ENCODE measurements around the gene OBP2A. TPM values are rescaled to one million over a fixed set of nuclear protein-coding genes. Genes with fewer than 3 reads are reported as not detected.
"Not testable (repeated sequence)": the region's sequence is repeated elsewhere in the genome, so short reads cannot be mapped to it uniquely, and the experiment has no call there.

Gene OBP2A
- total RNA-seq, 2 experiments from 2014 or later = not detected

DNA sequence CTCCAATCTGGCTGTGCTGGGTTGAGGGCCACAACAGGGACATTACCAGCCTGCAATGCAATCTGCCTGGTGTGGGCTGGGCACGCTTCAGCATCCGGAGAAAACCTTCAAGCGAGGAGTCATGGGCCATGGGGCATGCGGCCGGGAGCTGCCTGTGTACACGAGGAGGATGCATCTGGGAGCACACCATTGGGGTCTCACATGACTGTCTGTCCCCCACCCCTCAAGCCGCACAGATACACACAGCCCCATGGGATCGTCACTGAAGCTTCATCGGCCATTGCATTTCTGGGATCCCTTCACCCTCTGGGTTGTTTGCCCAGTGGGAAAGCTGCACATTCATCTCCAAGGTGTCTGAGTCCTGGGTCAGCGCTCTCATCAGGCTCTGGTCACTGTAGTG lies 14.8 kb upstream of the OBP2A start:
- POLR2A ChIA-PET = no interaction called here
- no peak overlapping the region for H3K27ac ChIP-seq (ENCODE audit: low read depth, low read length, poor library complexity, severe bottlenecking)
- no peaks in the 10 kb centered on the region for H3K79me2 ChIP-seq (ENCODE audit: insufficient read depth, low read depth, low read length)
- CTCF ChIA-PET (ENCODE audit: unreplicated experiment) = no interaction called here
- no peaks in the 10 kb centered on the region for H3K36me3 ChIP-seq (ENCODE audit: insufficient read depth, low read length)
- no peak overlapping the region for H2AFZ ChIP-seq (ENCODE audit: low read length)
- H3K9me3 ChIP-seq (ENCODE audit: low read length) = no peaks in the 10 kb centered on the region
- no peaks in the 10 kb centered on the region for H4K20me1 ChIP-seq (ENCODE audit: insufficient read depth, low read length)
- no peak overlapping the region for H3K4me2 ChIP-seq (ENCODE audit: low read length)
- no TSS peak for BruUV-seq (replicated peaks)
- H3K4me1 ChIP-seq (ENCODE audit: insufficient read depth, low read length, poor library complexity, severe bottlenecking) = no peaks in the 10 kb centered on the region
- TF ChIP-seq EZH2phosphoT487 (IDR thresholded peaks at IDR 0.05; ENCODE audit: borderline replicate concordance, low read depth, low read length) = no peak
- TF ChIP-seq, protein P1, sequence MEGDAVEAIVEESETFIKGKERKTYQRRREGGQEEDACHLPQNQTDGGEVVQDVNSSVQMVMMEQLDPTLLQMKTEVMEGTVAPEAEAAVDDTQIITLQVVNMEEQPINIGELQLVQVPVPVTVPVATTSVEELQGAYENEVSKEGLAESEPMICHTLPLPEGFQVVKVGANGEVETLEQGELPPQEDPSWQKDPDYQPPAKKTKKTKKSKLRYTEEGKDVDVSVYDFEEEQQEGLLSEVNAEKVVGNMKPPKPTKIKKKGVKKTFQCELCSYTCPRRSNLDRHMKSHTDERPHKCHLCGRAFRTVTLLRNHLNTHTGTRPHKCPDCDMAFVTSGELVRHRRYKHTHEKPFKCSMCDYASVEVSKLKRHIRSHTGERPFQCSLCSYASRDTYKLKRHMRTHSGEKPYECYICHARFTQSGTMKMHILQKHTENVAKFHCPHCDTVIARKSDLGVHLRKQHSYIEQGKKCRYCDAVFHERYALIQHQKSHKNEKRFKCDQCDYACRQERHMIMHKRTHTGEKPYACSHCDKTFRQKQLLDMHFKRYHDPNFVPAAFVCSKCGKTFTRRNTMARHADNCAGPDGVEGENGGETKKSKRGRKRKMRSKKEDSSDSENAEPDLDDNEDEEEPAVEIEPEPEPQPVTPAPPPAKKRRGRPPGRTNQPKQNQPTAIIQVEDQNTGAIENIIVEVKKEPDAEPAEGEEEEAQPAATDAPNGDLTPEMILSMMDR (conservative IDR thresholded peaks at IDR 0.05; ENCODE audit: low read length) = no peak
- no peak for DNase-seq (ENCODE audit: low spot score)
- intact Hi-C loops (cut with micrococcal nuclease; ENCODE audit: unreplicated experiment) = no loop called here
- no peak overlapping the region for H3K4me3 ChIP-seq (ENCODE audit: low read depth, low read length, poor library complexity, severe bottlenecking)
- H3K9me2 ChIP-seq (ENCODE audit: insufficient read depth, low read length) = no peaks in the 10 kb centered on the region

GRCh38 chr9:135533113-135533512 lies 12.8 kb upstream of the OBP2A start:
- CTCF ChIA-PET (ENCODE audit: unreplicated experiment) = no interaction called here

DNA sequence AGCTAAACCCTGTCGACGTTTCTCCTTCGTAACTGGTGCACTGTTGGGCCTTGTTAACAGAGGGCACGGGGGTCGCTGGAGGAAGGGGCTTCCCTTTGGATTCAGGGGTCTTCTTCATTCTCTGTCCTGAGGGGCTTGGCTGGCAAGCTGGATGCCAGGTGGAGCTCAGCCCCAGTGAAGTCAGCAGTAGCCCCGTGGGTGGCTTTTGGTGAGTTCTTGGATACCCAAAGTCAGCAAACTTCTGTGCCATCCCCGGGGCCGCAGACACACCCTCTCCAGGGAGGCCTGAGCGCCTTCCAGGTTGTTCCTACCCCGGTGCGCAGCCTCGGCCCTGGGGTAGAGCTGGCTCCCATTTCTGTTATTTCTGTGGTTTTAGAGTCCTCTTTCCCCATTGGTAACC lies 12.3 kb upstream of the OBP2A start:
- Histone ChIP-seq H3K9me3 (ENCODE audit: low read length) (no peaks in the 10 kb centered on the region), H3K4me1 (ENCODE audit: insufficient read depth, low read length, poor library complexity, severe bottlenecking) (no peaks in the 10 kb centered on the region), H3K36me3 (ENCODE audit: insufficient read depth, low read length) (no peaks in the 10 kb centered on the region), H3K27ac (ENCODE audit: low read depth, low read length, poor library complexity, severe bottlenecking) (no peak overlapping the region), H3K9me2 (ENCODE audit: insufficient read depth, low read length) (no peaks in the 10 kb centered on the region), H4K20me1 (ENCODE audit: insufficient read depth, low read length) (no peaks in the 10 kb centered on the region), H2AFZ (ENCODE audit: low read length) (no peak overlapping the region), H3K4me2 (ENCODE audit: low read length) (no peak overlapping the region), H3K4me3 (ENCODE audit: low read depth, low read length, poor library complexity, severe bottlenecking) (no peak overlapping the region), H3K79me2 (ENCODE audit: insufficient read depth, low read depth, low read length) (no peaks in the 10 kb centered on the region)
- BruUV-seq (replicated peaks) = no TSS peak
- CTCF ChIA-PET (ENCODE audit: unreplicated experiment) = no interaction called here
- POLR2A ChIA-PET = no interaction called here
- no peak for TF ChIP-seq EZH2phosphoT487 (IDR thresholded peaks at IDR 0.05; ENCODE audit: borderline replicate concordance, low read depth, low read length)
- TF ChIP-seq, protein P1 (conservative IDR thresholded peaks at IDR 0.05; ENCODE audit: low read length) = no peak
- intact Hi-C loops (cut with micrococcal nuclease; ENCODE audit: unreplicated experiment) = no loop called here
- no peak for DNase-seq (ENCODE audit: low spot score)

More at GRCh38 chr9:135533113-135533512, 12.8 kb upstream of the OBP2A start:
- no peak overlapping the region for H3K27ac ChIP-seq (ENCODE audit: low read depth, low read length, poor library complexity, severe bottlenecking)
- TF ChIP-seq, protein P1 (conservative IDR thresholded peaks at IDR 0.05; ENCODE audit: low read length) = no peak
- TF ChIP-seq EZH2phosphoT487 (IDR thresholded peaks at IDR 0.05; ENCODE audit: borderline replicate concordance, low read depth, low read length) = no peak
- no peaks in the 10 kb centered on the region for H3K79me2 ChIP-seq (ENCODE audit: insufficient read depth, low read depth, low read length)
- no peaks in the 10 kb centered on the region for H3K9me2 ChIP-seq (ENCODE audit: insufficient read depth, low read length)
- POLR2A ChIA-PET = no interaction called here
- no peaks in the 10 kb centered on the region for H3K36me3 ChIP-seq (ENCODE audit: insufficient read depth, low read length)
- H3K4me1 ChIP-seq (ENCODE audit: insufficient read depth, low read length, poor library complexity, severe bottlenecking) = no peaks in the 10 kb centered on the region
- H4K20me1 ChIP-seq (ENCODE audit: insufficient read depth, low read length) = no peaks in the 10 kb centered on the region
- BruUV-seq (replicated peaks) = no TSS peak
- no peak overlapping the region for H2AFZ ChIP-seq (ENCODE audit: low read length)
- no peak overlapping the region for H3K4me2 ChIP-seq (ENCODE audit: low read length)
- DNase-seq (ENCODE audit: low spot score) = peak; percentile 6
- intact Hi-C loops (cut with micrococcal nuclease; ENCODE audit: unreplicated experiment) = no loop called here
- H3K4me3 ChIP-seq (ENCODE audit: low read depth, low read length, poor library complexity, severe bottlenecking) = no peak overlapping the region
- H3K9me3 ChIP-seq (ENCODE audit: low read length) = no peaks in the 10 kb centered on the region

GRCh38 chr9:135534192-135534711 lies 11.7 kb upstream of the OBP2A start:
- H3K4me3 ChIP-seq (ENCODE audit: low read depth, low read length, poor library complexity, severe bottlenecking); BruUV-seq (replicated peaks); H4K20me1 ChIP-seq (ENCODE audit: insufficient read depth, low read length); H2AFZ ChIP-seq (ENCODE audit: low read length); H3K79me2 ChIP-seq (ENCODE audit: insufficient read depth, low read depth, low read length); POLR2A ChIA-PET; H3K4me1 ChIP-seq (ENCODE audit: insufficient read depth, low read length, poor library complexity, severe bottlenecking); H3K9me2 ChIP-seq (ENCODE audit: insufficient read depth, low read length); DNase-seq (ENCODE audit: low spot score); H3K27ac ChIP-seq (ENCODE audit: low read depth, low read length, poor library complexity, severe bottlenecking); CTCF ChIA-PET (ENCODE audit: unreplicated experiment); intact Hi-C loops (cut with micrococcal nuclease; ENCODE audit: unreplicated experiment); H3K9me3 ChIP-seq (ENCODE audit: low read length); H3K4me2 ChIP-seq (ENCODE audit: low read length); H3K36me3 ChIP-seq (ENCODE audit: insufficient read depth, low read length): not testable (repeated sequence)
